ENCODE results near the gene PLTP. TPM values are rescaled to one million over a fixed set of nuclear protein-coding genes. Genes with fewer than 3 reads are reported as not detected.
A peak's percentile ranks its signal among the peaks of the same experiment; 100 is the strongest.

Gene PLTP
- total and polyA plus RNA-seq, 2 of the 13 experiments (the other 11 are each of a cell fraction or from before 2014, with no cell fraction given): 16.9 to 28.6 TPM

- TF ChIP-seq HNRNPUL1 (IDR thresholded peaks at IDR 0.05; ENCODE audit: low read depth, low read length) (no peak), ZNF326 (CRISPR knock-in tag; IDR thresholded peaks at IDR 0.05; ENCODE audit: borderline replicate concordance) (no peak), PHB2 (IDR thresholded peaks at IDR 0.05; ENCODE audit: partially characterized antibody) (no peak), KDM3A (CRISPR knock-in tag; IDR thresholded peaks at IDR 0.05; ENCODE audit: low read depth) (peak; percentile 70; the same call in 1 of the 2 replicates), ZNF138 (CRISPR knock-in tag; IDR thresholded peaks at IDR 0.05; ENCODE audit: low read depth) (0 out of 2 replicates have a peak, but pooled peaks have one; percentile 55), RFX1 (IDR thresholded peaks at IDR 0.05) (no peak), ZNF670 (CRISPR knock-in tag; IDR thresholded peaks at IDR 0.05; ENCODE audit: borderline replicate concordance) (no peak), MTF1 (CRISPR knock-in tag; IDR thresholded peaks at IDR 0.05) (no peak), ZNF282 (IDR thresholded peaks at IDR 0.05; ENCODE audit: partially characterized antibody) (no peak), GMEB1 (CRISPR knock-in tag; IDR thresholded peaks at IDR 0.05; ENCODE audit: borderline replicate concordance) (no peak; the same call in none of the 2 replicates), POGZ (CRISPR knock-in tag; IDR thresholded peaks at IDR 0.05) (0 out of 2 replicates have a peak, but pooled peaks have one; percentile 40), ETV6 (CRISPR knock-in tag; conservative IDR thresholded peaks at IDR 0.05) (no peak; the same call in 1 of the 2 replicates), SNRNP70 (IDR thresholded peaks at IDR 0.05; ENCODE audit: low read depth, low read length) (no peak), ZFP36L1 (CRISPR knock-in tag; IDR thresholded peaks at IDR 0.05) (0 out of 2 replicates have a peak, but pooled peaks have one; percentile 51), ZNF414 (CRISPR knock-in tag; IDR thresholded peaks at IDR 0.05) (no peak), RNF219 (CRISPR knock-in tag; IDR thresholded peaks at IDR 0.05) (no peak), SATB2 (CRISPR knock-in tag; IDR thresholded peaks at IDR 0.05) (no peak), ZNF543 (CRISPR knock-in tag; IDR thresholded peaks at IDR 0.05) (no peak)
Observed at GRCh38 chr20:45890077-45890984, 21.6 kb downstream of the PLTP start (continued).

All from HepG2 (cell line).